Left lung (tissue), 10 donors: ENCODE results near the gene XRCC6. TPM values are rescaled to one million over a fixed set of nuclear protein-coding genes. Genes with fewer than 3 reads are reported as not detected.
"Not testable (repeated sequence)": the region's sequence is repeated elsewhere in the genome, so short reads cannot be mapped to it uniquely, and the experiment has no call there.

Source experiments
- ATAC-seq: fragments of 200-7000 bp; cut with Tn5 transposase; one replicate; pipeline ENCODE4 v1.9.1; 2020; ENCODE audit warnings: moderate library complexity
- DNase-seq, 4 donors: peaks; one replicate each; pipeline ENCODE4 v3.0.0-alpha.2; 2013 to 2020
- H3K27ac ChIP-seq, 2 donors: fragments of 200-600 bp; sonication (generic) in 1 of 2; one replicate each; pipeline versions ENCODE4 v1.5.0 to v1.8.0; 2020 to 2021
- H3K27me3 ChIP-seq, 2 donors: fragments of 200-600 bp; sonication (generic) in 1 of 2; one replicate each; pipeline versions ENCODE4 v1.5.0 to v1.8.0; 2020 to 2021
- H3K36me3 ChIP-seq, 2 donors: fragments of 200-600 bp; sonication (generic) in 1 of 2; one replicate each; pipeline versions ENCODE4 v1.5.0 to v1.8.0; 2020 to 2021
- H3K4me1 ChIP-seq, 2 donors: fragments of 200-600 bp; one replicate each; pipeline ENCODE4 v1.8.0; 2021
- H3K4me3 ChIP-seq, 2 donors: fragments of 200-600 bp; sonication (generic) in 1 of 2; one replicate each; pipeline versions ENCODE4 v1.5.0 to v1.8.0; 2020 to 2021; ENCODE audit warnings: mild to moderate bottlenecking in 1 of 2
- H3K9me3 ChIP-seq, 2 donors: fragments of 200-600 bp; sonication (generic) in 1 of 2; one replicate each; pipeline versions ENCODE4 v1.5.0 to v1.8.0; 2020 to 2021
- CTCF ChIP-seq, 2 donors: fragments of 200-600 bp; sonication (generic) in 1 of 2; IDR thresholded peaks; one replicate each; pipeline versions ENCODE4 v1.5.0 to v1.8.0; 2021; ENCODE audit warnings: antibody characterized with exemption in 2 of 2
- intact Hi-C, 2 donors: fragments of 100-400 bp; cut with DNase I; formaldehyde crosslinking; loops; one replicate each; pipeline versions ENCODE4 v1.11.2 to v1.14.2; 2022
- polyA plus RNA-seq, 6 donors: library from polyadenylated mRNA; unstranded; fragments of 120-200 nt; gene quantifications; one replicate each; pipeline ENCODE4 v1.2.1, GENCODE V29; 2013; ENCODE audit not compliant: insufficient read length in 6 of 6
- total RNA-seq, 2 donors: library from RNA; stranded (reverse); fragmentation: NEBNext Ultra II Directional; extraction: Animal tissue kit (Norgen Biotek cat#: 25700); gene quantifications; one replicate each; pipeline ENCODE4 v1.2.1, GENCODE V29; 2021
- donor health status: DM: no; HTN: yes; CAD: no.
- donor health status: DM: no; HTN: no; CAD: no.

The XRCC6 gene
- total and polyA plus RNA-seq, 8 donors = 176 to 363 (median 338) TPM

GRCh38 chr22:41661713-41662112 is 40.6 kb downstream of the XRCC6 start:
- no peak for TF ChIP-seq CTCF (IDR thresholded peaks at IDR 0.05)
- intact Hi-C loops = no loop called here
- Histone ChIP-seq H3K27me3 (no peaks in the 10 kb centered on the region), H3K27ac (no peak overlapping the region), H3K36me3 (peaks cover 0 to 89% of the 10 kb centered on the region in 2 donors), H3K4me3 (no peak overlapping the region), H3K4me1 (peaks cover 0 to 3% of the 10 kb centered on the region in 2 donors), H3K9me3 (no peaks in the 10 kb centered on the region)
- ATAC-seq (no peak), DNase-seq (no peak)

- H3K27me3 ChIP-seq, H3K27ac ChIP-seq, intact Hi-C loops, H3K9me3 ChIP-seq, DNase-seq, H3K4me3 ChIP-seq, ATAC-seq: not testable (repeated sequence)
- Histone ChIP-seq H3K36me3 (peaks cover 0 to 70% of the 10 kb centered on the region in 2 donors), H3K4me1 (peaks cover 2 to 20% of the 10 kb centered on the region in 2 donors)
Observed at GRCh38 chr22:41663594-41663993, 42.5 kb downstream of the XRCC6 start.

DNA sequence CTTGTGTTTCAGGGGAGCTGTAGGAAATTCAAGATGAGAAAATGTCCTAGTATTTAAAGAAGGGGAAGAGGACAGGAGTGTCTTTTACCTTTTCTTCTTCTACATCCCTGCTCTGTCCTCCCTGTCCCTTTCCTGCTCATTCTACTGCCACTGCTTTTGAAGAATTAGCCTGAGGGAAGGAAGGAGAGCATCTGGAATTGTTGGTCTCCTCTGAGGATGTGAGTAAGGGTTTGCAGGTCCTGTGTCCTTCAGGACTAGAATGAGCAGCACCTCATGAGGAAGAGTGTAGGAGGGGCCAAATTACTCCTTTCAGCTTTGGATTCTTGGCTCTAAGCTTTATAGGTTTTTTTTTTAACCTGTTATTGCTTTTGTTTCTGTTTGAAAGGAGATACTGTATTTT is 43.4 kb downstream of the XRCC6 start:
- intact Hi-C loops = no loop called here
- H3K27ac ChIP-seq = no peak overlapping the region
- H3K9me3 ChIP-seq = no peaks in the 10 kb centered on the region
- H3K27me3 ChIP-seq = no peaks in the 10 kb centered on the region
- ATAC-seq (no peak), DNase-seq (no peak)
- peaks cover 2 to 20% of the 10 kb centered on the region in 2 donors for H3K4me1 ChIP-seq
- no peak overlapping the region for H3K4me3 ChIP-seq
- peaks cover 0 to 61% of the 10 kb centered on the region in 2 donors for H3K36me3 ChIP-seq
- no peak for TF ChIP-seq CTCF (IDR thresholded peaks at IDR 0.05)

GRCh38 chr22:41664951-41665350 is 43.9 kb downstream of the XRCC6 start:
- H3K36me3 ChIP-seq = peaks cover 0 to 57% of the 10 kb centered on the region in 2 donors
- no peak for DNase-seq
- H3K27ac ChIP-seq = no peak overlapping the region
- H3K27me3 ChIP-seq = no peaks in the 10 kb centered on the region
- intact Hi-C loops = no loop called here
- no peak for TF ChIP-seq CTCF (IDR thresholded peaks at IDR 0.05)
- ATAC-seq = no peak
- peaks cover 2 to 20% of the 10 kb centered on the region in 2 donors for H3K4me1 ChIP-seq
- H3K9me3 ChIP-seq = no peaks in the 10 kb centered on the region
- H3K4me3 ChIP-seq = no peak overlapping the region

DNA sequence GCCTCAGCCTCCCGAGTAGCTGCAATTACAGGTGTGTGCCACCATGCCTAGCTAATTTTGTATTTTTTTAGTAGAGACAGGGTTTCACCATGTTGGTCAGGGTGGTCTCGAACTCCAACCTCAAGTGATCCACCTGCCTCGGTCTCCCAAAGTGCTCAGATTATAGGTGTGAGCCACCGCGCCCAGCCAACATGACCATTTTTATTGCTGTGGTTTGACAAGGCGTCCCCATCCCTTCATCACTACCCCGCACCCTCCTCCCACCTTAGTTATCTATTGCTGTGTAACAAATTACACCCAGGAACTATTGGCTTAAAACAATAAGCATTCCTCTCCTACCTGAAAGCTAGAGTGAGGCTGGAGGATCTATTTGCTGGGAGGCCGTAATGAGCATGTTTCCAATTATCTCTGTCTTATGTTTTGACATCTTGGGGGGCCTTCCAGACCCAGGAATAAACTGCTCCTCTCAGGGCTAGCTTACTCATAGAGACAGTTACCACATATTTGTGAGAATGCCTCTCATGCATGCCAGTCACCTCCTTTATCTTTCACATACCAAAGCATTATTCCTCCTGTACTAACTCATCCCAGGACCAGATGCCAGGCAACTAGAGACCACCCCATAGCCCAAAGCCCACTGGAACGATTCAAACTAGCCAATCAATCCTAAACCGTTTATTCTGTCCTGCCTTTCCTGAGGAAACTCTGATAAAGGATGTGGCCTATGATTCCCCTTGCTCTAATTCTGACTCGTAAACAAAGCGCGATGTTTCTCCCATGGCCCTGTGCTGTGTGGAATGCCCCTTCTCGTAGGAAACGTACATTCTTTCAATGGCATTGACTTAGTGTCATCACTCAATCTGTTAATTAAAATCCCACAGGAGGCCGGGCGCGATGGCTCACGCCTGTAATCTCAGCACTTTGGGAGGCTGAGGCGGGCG is 48.1 kb downstream of the XRCC6 start:
- no peak for ATAC-seq
- intact Hi-C loops = no loop called here
- no peaks in the 10 kb centered on the region for H3K27me3 ChIP-seq
- H3K9me3 ChIP-seq = no peaks in the 10 kb centered on the region
- no peak for DNase-seq
- TF ChIP-seq CTCF (IDR thresholded peaks at IDR 0.05) = no peak
- H3K36me3 ChIP-seq = peaks cover 0 to 25% of the 10 kb centered on the region in 2 donors
- H3K4me1 ChIP-seq = peaks cover 2 to 20% of the 10 kb centered on the region in 2 donors
- peak overlapping the region; percentile 26 to 58 for H3K27ac ChIP-seq
- no peak overlapping the region for H3K4me3 ChIP-seq

DNA sequence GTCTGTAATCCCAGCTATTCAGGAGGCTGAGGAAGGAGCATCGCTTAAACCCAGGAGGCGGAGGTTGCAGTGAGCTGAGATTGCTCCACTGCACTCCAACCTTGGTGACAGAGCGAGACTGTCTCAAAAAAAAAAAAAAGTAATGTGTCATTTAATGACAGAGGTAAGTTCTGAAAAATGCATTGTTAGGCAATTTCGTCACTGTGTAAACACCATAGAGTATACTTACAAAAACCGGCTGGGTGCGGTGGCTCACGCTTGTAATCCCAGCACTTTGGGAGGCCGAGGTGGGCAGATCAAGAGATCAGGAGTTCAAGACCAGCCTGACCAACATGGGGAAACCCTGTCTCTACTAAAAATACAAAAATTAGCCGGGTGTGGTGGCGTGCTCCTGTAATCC is 51.0 kb downstream of the XRCC6 start:
- H3K4me3 ChIP-seq, H3K27ac ChIP-seq, H3K27me3 ChIP-seq, H3K9me3 ChIP-seq, DNase-seq, intact Hi-C loops: not testable (repeated sequence)
- Histone ChIP-seq H3K36me3 (peaks cover 0 to 36% of the 10 kb centered on the region in 2 donors), H3K4me1 (peaks cover 2 to 14% of the 10 kb centered on the region in 2 donors)
- ATAC-seq = peak; percentile 66
